KMS-11 (cell line): ENCODE measurements around the gene CYB5B.
"Not testable (repeated sequence)": the region's sequence is repeated elsewhere in the genome, so short reads cannot be mapped to it uniquely, and the experiment has no call there.

Source experiments
- H2AFZ ChIP-seq: fragments of 200-600 bp; sonication (generic); 2 replicates; pipeline ENCODE4 v1.6.1; 2016; ENCODE audit warnings: antibody characterized with exemption, mixed run types, low read depth
- H3K27ac ChIP-seq: fragments of 200-600 bp; sonication (generic); 2 replicates; pipeline ENCODE4 v1.6.1; 2016; ENCODE audit warnings: mild to moderate bottlenecking, mixed run types
- H3K27me3 ChIP-seq: fragments of 200-600 bp; sonication (generic); 2 replicates; pipeline ENCODE4 v1.6.1; 2017; ENCODE audit warnings: mild to moderate bottlenecking, low read depth, mixed run types, moderate library complexity; ENCODE audit not compliant: insufficient read depth
- H3K36me3 ChIP-seq: fragments of 200-600 bp; sonication (generic); 2 replicates; pipeline ENCODE4 v1.6.1; 2017; ENCODE audit warnings: mild to moderate bottlenecking, mixed run types; ENCODE audit not compliant: insufficient read depth
- H3K4me1 ChIP-seq: fragments of 200-600 bp; sonication (generic); 2 replicates; pipeline ENCODE4 v1.6.1; 2016; ENCODE audit warnings: mild to moderate bottlenecking, low read depth, mixed run types; ENCODE audit not compliant: poor library complexity, severe bottlenecking
- H3K4me2 ChIP-seq: fragments of 200-600 bp; sonication (generic); 2 replicates; pipeline ENCODE4 v1.7.0; 2016; ENCODE audit warnings: mild to moderate bottlenecking, mixed run types
- H3K4me3 ChIP-seq: fragments of 200-600 bp; sonication (generic); IDR thresholded peaks from 2 replicates; pipeline ENCODE4 v1.6.1; 2017; ENCODE audit warnings: low read depth, low read length, mixed read lengths; ENCODE audit not compliant: insufficient read depth
- H3K79me2 ChIP-seq: fragments of 200-600 bp; sonication (generic); 2 replicates; pipeline ENCODE4 v1.6.1; 2016; ENCODE audit warnings: low read depth, mixed run types; ENCODE audit not compliant: insufficient read depth
- H3K9ac ChIP-seq: fragments of 200-600 bp; sonication (generic); 2 replicates; pipeline ENCODE4 v1.6.1; 2016; ENCODE audit warnings: mild to moderate bottlenecking, mixed run types
- H4K20me1 ChIP-seq: fragments of 200-600 bp; sonication (generic); 2 replicates; pipeline ENCODE4 v1.6.1; 2016; ENCODE audit warnings: mild to moderate bottlenecking, mixed run types; ENCODE audit not compliant: insufficient read depth
- CTCF ChIP-seq: fragments of 200-600 bp; sonication (generic); conservative IDR thresholded peaks from 2 replicates; pipeline ENCODE4 v1.6.1; 2017; ENCODE audit warnings: low read depth, mild to moderate bottlenecking, antibody characterized with exemption, low read length, moderate library complexity, mixed read lengths

The CYB5B gene

GRCh38 chr16:69419956-69420355 is 4.5 kb upstream of the CYB5B start:
- Histone ChIP-seq H3K4me1 (peaks cover 5% of the 10 kb centered on the region), H3K36me3 (no peaks in the 10 kb centered on the region), H3K4me3 (no peak overlapping the region), H3K9ac (no peak overlapping the region), H3K79me2 (peaks cover 3% of the 10 kb centered on the region), H3K27ac (no peak overlapping the region), H3K27me3 (no peaks in the 10 kb centered on the region), H3K4me2 (no peak overlapping the region), H2AFZ (no peak overlapping the region), H4K20me1 (no peaks in the 10 kb centered on the region)
- TF ChIP-seq CTCF = no peak

GRCh38 chr16:69423189-69423588 is 1.2 kb upstream of the CYB5B start:
- H2AFZ ChIP-seq = no peak overlapping the region
- H3K4me2 ChIP-seq = no peak overlapping the region

GRCh38 chr16:69424935-69425784 is 741 bp downstream of the CYB5B start:
- Histone ChIP-seq H3K4me1 (peaks cover 12% of the 10 kb centered on the region), H3K4me2 (peak overlapping the region; percentile 85), H3K36me3 (no peaks in the 10 kb centered on the region), H4K20me1 (no peaks in the 10 kb centered on the region), H2AFZ (peak overlapping the region; percentile 77), H3K27me3 (no peaks in the 10 kb centered on the region), H3K27ac (peak overlapping the region; percentile 50), H3K79me2 (peaks cover 52% of the 10 kb centered on the region), H3K9ac (peak overlapping the region; percentile 47), H3K4me3 (no peak overlapping the region)
- TF ChIP-seq CTCF = no peak

More at GRCh38 chr16:69423189-69423588, 1.2 kb upstream of the CYB5B start:
- Histone ChIP-seq H3K9ac (no peak overlapping the region), H4K20me1 (no peaks in the 10 kb centered on the region), H3K27ac (no peak overlapping the region), H3K27me3 (no peaks in the 10 kb centered on the region), H3K36me3 (no peaks in the 10 kb centered on the region), H3K4me3 (no peak overlapping the region), H3K4me1 (peaks cover 12% of the 10 kb centered on the region), H3K79me2 (peaks cover 36% of the 10 kb centered on the region)
- no peak for TF ChIP-seq CTCF

GRCh38 chr16:69428652-69429051 is 4.2 kb downstream of the CYB5B start:
- no peak overlapping the region for H3K4me3 ChIP-seq
- no peak overlapping the region for H3K4me2 ChIP-seq
- no peak overlapping the region for H3K27ac ChIP-seq
- TF ChIP-seq CTCF = no peak
- peaks cover 8% of the 10 kb centered on the region; the same call in 1 of the 2 replicates for H3K36me3 ChIP-seq
- H4K20me1 ChIP-seq = no peaks in the 10 kb centered on the region
- peaks cover 30% of the 10 kb centered on the region for H3K4me1 ChIP-seq
- H3K79me2 ChIP-seq = peaks cover 52% of the 10 kb centered on the region
- H3K27me3 ChIP-seq = no peaks in the 10 kb centered on the region
- H3K9ac ChIP-seq = no peak overlapping the region
- H2AFZ ChIP-seq = no peak overlapping the region

GRCh38 chr16:69429058-69429640 is 4.7 kb downstream of the CYB5B start:
- H2AFZ ChIP-seq, H3K36me3 ChIP-seq, H3K27me3 ChIP-seq, H3K9ac ChIP-seq, H4K20me1 ChIP-seq, H3K27ac ChIP-seq, H3K4me3 ChIP-seq, H3K4me2 ChIP-seq: not testable (repeated sequence)
- Histone ChIP-seq H3K79me2 (peaks cover 52% of the 10 kb centered on the region), H3K4me1 (peaks cover 30% of the 10 kb centered on the region)
